CD4-positive, alpha-beta T cell (primary cell): ENCODE data around the gene MPV17L. TPM values are rescaled to one million over a fixed set of nuclear protein-coding genes. Genes with fewer than 3 reads are reported as not detected.
"Not testable (repeated sequence)": the region's sequence is repeated elsewhere in the genome, so short reads cannot be mapped to it uniquely, and the experiment has no call there.

Source experiments
- ATAC-seq: fragments of 200-7000 bp; cut with Tn5 transposase; one replicate; pipeline ENCODE4 v1.10.0; 2022; ENCODE audit warnings: mild to moderate bottlenecking; ENCODE audit not compliant: poor library complexity
- CTCF ChIA-PET: fragments of 350-600 bp; sonication (Branson Sonifier 250); formaldehyde crosslinking; loops from one replicate; lab custom pipeline; 2021; ENCODE audit warnings: antibody characterized with exemption, inconsistent platforms; lab: Charles Lee
- POLR2A ChIA-PET: fragments of 350-600 bp; sonication (Branson Sonifier 250); formaldehyde crosslinking; loops from one replicate; lab custom pipeline; 2021; ENCODE audit warnings: antibody characterized with exemption, inconsistent platforms; lab: Charles Lee
- DNase-seq, 14 experiments: peaks; one replicate each; pipeline ENCODE4 v3.0.0-alpha.2; 2013 to 2020; ENCODE audit warnings: mixed read lengths in 2 of 14
- H3K27ac ChIP-seq, 2 donors: one replicate each; pipeline versions ENCODE4 v1.5.1 to v1.7.0; 2013; ENCODE audit warnings: low read length in 2 of 2, low read depth in 1 of 2, mild to moderate bottlenecking in 1 of 2
- H3K27me3 ChIP-seq, 2 experiments: 1 replicate in 1 of 2; 2 replicates in 1 of 2; pipeline versions ENCODE4 v1.6.1 to v1.7.0; 2013; ENCODE audit warnings: low read length in 2 of 2, control low read depth in 1 of 2, mild to moderate bottlenecking in 1 of 2, moderate library complexity in 1 of 2; ENCODE audit not compliant: insufficient read depth in 2 of 2, control insufficient read depth in 1 of 2
- H3K36me3 ChIP-seq: one replicate; pipeline ENCODE4 v1.6.1; 2013; ENCODE audit warnings: low read length, control low read depth; ENCODE audit not compliant: insufficient read depth
- H3K4me1 ChIP-seq: one replicate; pipeline ENCODE4 v1.6.1; 2013; ENCODE audit warnings: low read length, control low read depth; ENCODE audit not compliant: insufficient read depth
- H3K4me3 ChIP-seq: one replicate; pipeline ENCODE4 v1.5.1; 2013; ENCODE audit warnings: mild to moderate bottlenecking, low read length, moderate library complexity
- H3K9me3 ChIP-seq, 2 experiments: 1 replicate in 1 of 2; 2 replicates in 1 of 2; pipeline versions ENCODE4 v1.6.1 to v1.7.0; 2013; ENCODE audit warnings: low read length in 2 of 2, mild to moderate bottlenecking in 2 of 2, control low read depth in 1 of 2, moderate library complexity in 1 of 2; ENCODE audit not compliant: control insufficient read depth in 1 of 2, insufficient read depth in 1 of 2
- H3K27ac Mint-ChIP-seq: one replicate; pipeline ENCODE4 v1.8.0; 2020; ENCODE audit warnings: mixed read lengths
- H3K27me3 Mint-ChIP-seq: one replicate; pipeline ENCODE4 v1.8.0; 2021; ENCODE audit warnings: mixed read lengths
- H3K36me3 Mint-ChIP-seq: one replicate; pipeline ENCODE4 v1.8.0; 2021; ENCODE audit warnings: low read depth, mixed read lengths
- H3K4me1 Mint-ChIP-seq: one replicate; pipeline ENCODE4 v1.8.0; 2021; ENCODE audit warnings: low read depth, mixed read lengths
- H3K4me3 Mint-ChIP-seq: one replicate; pipeline ENCODE4 v1.8.0; 2020; ENCODE audit warnings: mild to moderate bottlenecking, mixed read lengths
- H3K9me3 Mint-ChIP-seq: one replicate; pipeline ENCODE4 v1.8.0; 2020; ENCODE audit warnings: mixed read lengths
- intact Hi-C, 2 experiments: fragments of 100-400 bp; cut with DNase I in 1 of 2; cut with micrococcal nuclease in 1 of 2; formaldehyde crosslinking; loops; one replicate each; pipeline versions ENCODE4 v1.15.1 to v1.9.0; 2023 to 2025; cut with DNase I, micrococcal nuclease
- total RNA-seq, 174 experiments: library from RNA in 2 of 174; stranded (reverse) in 2 of 174; gene quantifications; one replicate each; pipeline ENCODE4 v1.2.3 and lab custom pipeline; 2021 to 2026
- TF ChIP-seq, protein P1 (sequence below): fragments of 200-600 bp; IDR thresholded peaks from one replicate; pipeline ENCODE4 v1.8.0; 2022; ENCODE audit warnings: antibody characterized with exemption, mild to moderate bottlenecking

Gene MPV17L
- total RNA-seq, 2 experiments from 2014 or later: not detected

DNA sequence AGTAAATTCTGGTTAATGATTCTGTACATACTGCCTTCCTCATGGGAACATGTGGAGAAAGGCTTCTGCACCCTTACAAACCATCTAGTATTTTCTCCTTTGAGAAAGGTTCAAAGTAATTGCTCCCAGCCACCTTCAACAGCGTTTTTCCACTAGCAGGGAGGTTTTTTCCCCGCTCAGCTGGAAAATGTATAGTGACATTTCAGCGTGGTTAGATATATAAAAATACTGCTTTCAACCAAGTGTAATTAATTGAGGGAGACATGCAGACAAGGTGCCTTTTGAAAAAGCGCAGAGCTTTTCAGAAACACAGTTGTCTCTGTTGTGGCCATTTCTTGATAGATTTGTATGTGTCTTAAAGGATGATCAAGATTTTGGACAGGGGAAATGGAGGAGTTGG lies 44.0 kb downstream of the MPV17L start:
- intact Hi-C loops: no loop called here
- ChIA-PET POLR2A (no interaction called here), CTCF (no interaction called here)
- Mint-ChIP-seq H3K27me3 (peaks cover 25% of the 10 kb centered on the region), H3K4me1 (peaks cover 10% of the 10 kb centered on the region), H3K9me3 (no peaks in the 10 kb centered on the region), H3K4me3 (no peak overlapping the region), H3K36me3 (no peaks in the 10 kb centered on the region), H3K27ac (no peak overlapping the region)
- no peak overlapping the region for H3K27ac ChIP-seq
- no peaks in the 10 kb centered on the region for H3K36me3 ChIP-seq
- TF ChIP-seq, protein P1, sequence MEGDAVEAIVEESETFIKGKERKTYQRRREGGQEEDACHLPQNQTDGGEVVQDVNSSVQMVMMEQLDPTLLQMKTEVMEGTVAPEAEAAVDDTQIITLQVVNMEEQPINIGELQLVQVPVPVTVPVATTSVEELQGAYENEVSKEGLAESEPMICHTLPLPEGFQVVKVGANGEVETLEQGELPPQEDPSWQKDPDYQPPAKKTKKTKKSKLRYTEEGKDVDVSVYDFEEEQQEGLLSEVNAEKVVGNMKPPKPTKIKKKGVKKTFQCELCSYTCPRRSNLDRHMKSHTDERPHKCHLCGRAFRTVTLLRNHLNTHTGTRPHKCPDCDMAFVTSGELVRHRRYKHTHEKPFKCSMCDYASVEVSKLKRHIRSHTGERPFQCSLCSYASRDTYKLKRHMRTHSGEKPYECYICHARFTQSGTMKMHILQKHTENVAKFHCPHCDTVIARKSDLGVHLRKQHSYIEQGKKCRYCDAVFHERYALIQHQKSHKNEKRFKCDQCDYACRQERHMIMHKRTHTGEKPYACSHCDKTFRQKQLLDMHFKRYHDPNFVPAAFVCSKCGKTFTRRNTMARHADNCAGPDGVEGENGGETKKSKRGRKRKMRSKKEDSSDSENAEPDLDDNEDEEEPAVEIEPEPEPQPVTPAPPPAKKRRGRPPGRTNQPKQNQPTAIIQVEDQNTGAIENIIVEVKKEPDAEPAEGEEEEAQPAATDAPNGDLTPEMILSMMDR: no peak
- H3K4me1 ChIP-seq: peaks cover 10% of the 10 kb centered on the region
- no peak overlapping the region for H3K4me3 ChIP-seq
- H3K27me3 ChIP-seq: peaks cover 10% of the 10 kb centered on the region in 2 experiments
- H3K9me3 ChIP-seq: no peaks in the 10 kb centered on the region
- no peak for ATAC-seq
- no peak for DNase-seq

DNA sequence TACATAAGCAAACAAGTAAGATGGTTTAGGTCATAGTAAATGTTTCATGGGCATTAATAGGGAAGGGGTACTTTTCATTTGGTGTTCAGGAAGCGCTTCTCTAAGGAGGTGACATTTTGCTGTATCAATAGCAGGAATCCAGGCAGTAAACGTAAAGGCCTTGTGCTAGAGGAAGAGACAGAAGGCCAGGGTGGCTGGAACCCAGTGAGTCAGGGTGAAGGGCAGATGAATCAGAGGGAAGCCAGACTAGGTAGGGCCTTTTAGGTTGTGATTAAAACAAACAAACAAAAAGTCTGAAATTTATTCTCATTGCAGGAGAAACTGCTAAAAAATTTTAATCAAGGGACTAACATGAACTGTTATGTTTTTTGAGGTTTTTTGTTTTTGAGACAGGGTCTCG lies 45.3 kb downstream of the MPV17L start:
- ATAC-seq (no peak), DNase-seq (no peak)
- H3K4me1 Mint-ChIP-seq: peaks cover 2% of the 10 kb centered on the region
- intact Hi-C loops: no loop called here
- Histone ChIP-seq H3K4me1 (no peaks in the 10 kb centered on the region), H3K4me3 (no peak overlapping the region), H3K9me3 (peaks cover 0 to 9% of the 10 kb centered on the region in 2 experiments), H3K36me3 (no peaks in the 10 kb centered on the region), H3K27ac (no peak overlapping the region), H3K27me3 (peaks cover 2 to 4% of the 10 kb centered on the region in 2 experiments)
- no peaks in the 10 kb centered on the region for H3K36me3 Mint-ChIP-seq
- ChIA-PET POLR2A (no interaction called here), CTCF (no interaction called here)
- no peak overlapping the region for H3K27ac Mint-ChIP-seq
- H3K27me3 Mint-ChIP-seq: peaks cover 16% of the 10 kb centered on the region
- H3K9me3 Mint-ChIP-seq: peaks cover 3% of the 10 kb centered on the region
- no peak overlapping the region for H3K4me3 Mint-ChIP-seq
- TF ChIP-seq, protein P1: no peak

DNA sequence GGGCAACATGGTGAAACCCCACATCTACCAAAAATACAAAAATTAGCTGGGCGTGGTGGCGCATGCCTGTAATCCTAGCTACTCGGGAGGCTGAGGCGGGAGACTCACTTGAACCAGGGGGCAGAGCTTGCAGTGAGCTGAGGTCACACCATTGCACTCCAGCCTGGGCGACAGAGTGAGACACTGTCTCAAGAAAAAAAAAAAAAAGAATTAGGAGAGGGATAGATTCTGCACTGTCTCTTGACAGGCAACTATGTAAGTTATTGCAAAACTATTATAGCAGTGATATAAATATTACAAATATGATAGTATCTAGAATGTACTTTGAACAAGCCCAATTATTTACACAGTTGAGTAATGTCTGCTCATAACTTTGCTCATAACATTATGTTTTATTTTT lies 46.6 kb downstream of the MPV17L start:
- CTCF ChIA-PET, H3K36me3 Mint-ChIP-seq, POLR2A ChIA-PET, H3K4me3 ChIP-seq, H3K27me3 Mint-ChIP-seq, H3K36me3 ChIP-seq, H3K27me3 ChIP-seq, H3K9me3 Mint-ChIP-seq, H3K4me1 Mint-ChIP-seq, H3K4me3 Mint-ChIP-seq, H3K4me1 ChIP-seq, H3K9me3 ChIP-seq, ATAC-seq, DNase-seq, H3K27ac ChIP-seq, H3K27ac Mint-ChIP-seq, intact Hi-C loops: not testable (repeated sequence)

DNA sequence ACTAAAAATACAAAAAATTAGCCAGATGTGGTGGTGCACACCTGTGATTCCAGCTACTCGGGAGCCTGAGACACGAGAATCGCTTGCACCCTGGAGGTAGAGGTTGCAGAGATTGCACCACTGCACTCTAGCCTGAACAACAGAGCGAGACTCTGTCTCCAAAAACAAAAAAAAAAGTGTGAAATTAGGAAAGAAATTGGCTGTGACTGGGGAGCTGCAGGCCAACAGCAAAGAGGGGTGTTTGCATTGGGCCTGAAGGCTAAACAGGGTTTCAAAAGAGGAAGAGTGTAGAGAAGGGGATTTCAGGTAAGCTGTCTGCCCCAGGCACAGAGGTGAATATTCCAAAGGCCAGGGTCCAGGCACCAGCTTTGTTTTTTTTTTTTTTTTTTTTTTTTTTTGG lies 48.2 kb downstream of the MPV17L start:
- CTCF ChIA-PET: interaction anchor here (0.6 to 1.3 kb wide), 2 partner anchors 8 to 435 kb away, joined by 3 to 4 read pairs; no protein-coding TSS in a partner anchor
- H3K36me3 ChIP-seq: no peaks in the 10 kb centered on the region
- TF ChIP-seq, protein P1: no peak
- Mint-ChIP-seq H3K9me3 (peaks cover 3% of the 10 kb centered on the region), H3K27ac (no peak overlapping the region), H3K36me3 (no peaks in the 10 kb centered on the region), H3K4me1 (no peaks in the 10 kb centered on the region), H3K27me3 (peaks cover 13% of the 10 kb centered on the region), H3K4me3 (no peak overlapping the region)
- H3K27me3 ChIP-seq: no peaks in the 10 kb centered on the region
- POLR2A ChIA-PET: no interaction called here
- H3K27ac ChIP-seq: no peak overlapping the region
- no peak for DNase-seq
- H3K4me1 ChIP-seq: no peaks in the 10 kb centered on the region
- H3K9me3 ChIP-seq: peaks cover 0 to 9% of the 10 kb centered on the region in 2 experiments
- intact Hi-C loops: no loop called here
- no peak overlapping the region for H3K4me3 ChIP-seq
- no peak for ATAC-seq
